HG03460 (cell line): ENCODE measurements around the gene B4GALT5.

Experiments used
- ATAC-seq: cut with Tn5 transposase; IDR thresholded peaks from one replicate; pipeline ENCODE4 v1.9.1; 2021; ENCODE audit not compliant: unreplicated experiment

B4GALT5 gene

DNA sequence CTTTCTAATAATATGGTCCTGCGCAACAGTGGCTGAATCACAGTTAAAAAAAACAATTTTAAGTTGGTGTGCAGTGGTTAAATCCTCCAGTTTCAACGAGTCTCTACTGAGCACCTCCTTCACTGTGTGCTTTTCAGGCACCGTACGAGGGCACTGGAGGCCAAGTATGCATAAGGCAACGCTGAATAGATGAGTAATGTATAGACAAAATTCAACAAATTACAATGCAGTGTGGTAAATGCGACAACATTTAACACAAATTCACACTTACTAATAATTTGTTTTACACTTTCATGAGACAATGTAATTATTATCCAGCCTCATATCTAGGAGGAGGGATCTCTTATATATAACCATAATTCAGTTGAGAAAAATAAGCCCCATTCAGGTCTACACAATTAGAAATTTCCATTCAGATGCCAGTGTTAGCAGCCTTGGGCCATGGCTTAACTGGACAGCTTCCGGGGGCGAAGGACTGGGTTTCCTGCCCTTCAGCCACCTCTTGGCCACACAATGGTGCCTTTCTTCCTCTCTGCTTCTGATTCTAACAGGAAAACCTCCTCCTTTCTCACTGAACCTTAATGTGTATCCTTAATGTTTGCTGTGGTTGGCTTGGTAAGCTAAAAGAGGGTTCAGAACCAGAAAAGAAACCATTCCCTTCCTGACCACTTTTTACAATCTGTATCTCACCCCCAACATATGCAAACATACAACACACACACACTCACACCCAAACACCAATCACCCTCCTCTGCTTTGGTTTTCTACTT lies 51.9 kb downstream of the B4GALT5 start:
- ATAC-seq: no peak

DNA sequence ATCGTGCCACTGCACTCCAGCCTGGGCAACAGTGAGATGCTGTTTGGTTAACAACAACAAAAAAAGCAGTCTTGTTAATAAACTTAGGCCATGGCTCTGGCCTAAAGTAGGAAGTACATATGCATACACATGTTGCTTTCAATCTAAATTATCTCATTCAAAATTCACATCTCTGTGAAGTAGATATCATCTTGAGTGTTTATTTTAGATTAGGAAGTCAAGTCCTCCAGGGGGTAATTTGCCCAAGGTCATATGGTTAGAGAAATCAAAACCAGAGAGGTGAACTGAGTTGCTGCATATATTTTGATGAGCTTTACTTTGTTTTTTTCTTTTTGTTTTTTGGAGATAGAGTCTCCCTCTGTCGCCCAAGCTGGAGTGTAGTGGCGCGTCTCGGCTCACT lies 52.8 kb downstream of the B4GALT5 start:
- no peak for ATAC-seq

DNA sequence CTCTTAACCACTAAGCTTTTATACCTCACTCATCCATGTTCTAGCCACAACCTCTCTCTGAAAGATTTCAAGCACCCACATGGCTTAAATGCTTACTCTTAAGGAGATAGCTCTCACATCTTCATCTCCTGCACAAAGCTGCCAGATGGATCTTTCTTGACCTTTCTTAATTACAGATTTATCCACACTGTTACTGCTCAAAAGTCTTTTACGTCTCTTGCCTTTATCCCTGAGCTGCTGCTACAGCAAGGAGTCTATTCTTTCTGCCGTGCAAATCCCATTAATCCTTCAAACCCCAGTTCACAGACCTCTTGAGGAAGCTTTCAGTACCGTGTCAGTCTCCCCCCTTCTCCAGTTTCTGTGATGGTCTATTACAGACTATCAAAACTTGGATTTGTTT lies 54.6 kb downstream of the B4GALT5 start:
- no peak for ATAC-seq

GRCh38 chr20:49658508-49658907 lies 55.2 kb downstream of the B4GALT5 start:
- ATAC-seq: no peak

DNA sequence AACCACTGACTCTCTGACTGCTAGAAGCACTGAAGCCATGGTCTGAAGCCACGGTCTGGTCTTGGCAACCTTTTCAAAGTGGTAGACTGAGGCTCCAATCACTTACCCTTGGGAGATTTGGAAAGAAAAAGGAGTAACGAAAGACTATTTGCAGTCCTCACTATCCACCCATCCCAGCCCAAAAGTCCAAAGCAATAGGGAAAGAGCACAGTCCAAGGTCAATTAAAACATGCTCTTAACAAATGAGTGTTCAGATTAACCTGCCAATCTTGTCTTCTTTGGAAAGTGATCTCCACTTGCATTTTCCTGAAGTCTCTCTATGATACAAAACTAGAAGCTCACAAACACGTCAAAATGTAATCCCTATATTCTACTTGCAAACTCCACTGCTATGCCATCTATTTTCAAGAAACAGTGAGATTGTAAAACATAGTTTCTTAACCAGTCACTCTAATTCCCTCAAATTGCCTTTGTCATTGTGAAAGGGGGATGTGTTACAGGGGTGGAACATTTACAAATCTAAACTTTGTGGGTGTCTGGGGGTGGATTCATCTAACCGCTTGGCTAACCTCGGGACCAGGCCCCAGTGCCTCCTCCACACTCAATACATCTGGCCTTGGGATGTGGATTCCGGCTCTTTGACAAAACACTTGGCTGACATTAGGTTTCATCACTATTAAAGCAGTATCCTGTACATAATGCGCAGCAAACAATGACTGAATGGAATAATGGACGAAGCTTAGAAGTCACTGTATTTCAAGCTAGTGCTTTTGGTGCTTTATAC lies 56.4 kb downstream of the B4GALT5 start:
- no peak for ATAC-seq

- ATAC-seq: no peak
Observed at GRCh38 chr20:49656304-49656703, 57.4 kb downstream of the B4GALT5 start.

DNA sequence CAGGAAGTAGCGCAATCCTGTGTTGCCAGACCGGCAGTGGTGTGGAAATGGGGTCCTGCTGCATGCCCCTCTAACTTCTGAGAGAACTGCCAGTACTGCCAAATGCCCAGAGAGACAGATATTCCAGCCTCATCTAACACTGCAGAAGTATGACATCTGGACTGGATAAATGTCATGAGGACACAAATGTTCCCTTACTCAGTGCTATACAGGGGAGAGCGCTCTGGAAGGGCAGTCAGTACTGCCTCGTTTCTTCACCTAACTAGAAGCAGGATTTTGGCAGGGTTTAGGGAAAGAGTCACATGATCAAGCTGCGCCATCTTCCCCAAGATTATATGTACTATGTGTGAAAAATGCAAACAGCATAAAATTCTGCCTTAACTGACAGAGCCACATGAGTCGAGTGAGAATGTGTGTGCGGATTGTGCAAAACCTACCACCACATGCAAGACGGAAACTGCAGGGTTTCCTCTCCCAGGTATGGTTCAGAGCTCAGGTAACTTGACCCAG lies 59.7 kb downstream of the B4GALT5 start:
- no peak for ATAC-seq

- ATAC-seq: no peak
Observed at GRCh38 chr20:49649672-49650071, 64.0 kb downstream of the B4GALT5 start.

DNA sequence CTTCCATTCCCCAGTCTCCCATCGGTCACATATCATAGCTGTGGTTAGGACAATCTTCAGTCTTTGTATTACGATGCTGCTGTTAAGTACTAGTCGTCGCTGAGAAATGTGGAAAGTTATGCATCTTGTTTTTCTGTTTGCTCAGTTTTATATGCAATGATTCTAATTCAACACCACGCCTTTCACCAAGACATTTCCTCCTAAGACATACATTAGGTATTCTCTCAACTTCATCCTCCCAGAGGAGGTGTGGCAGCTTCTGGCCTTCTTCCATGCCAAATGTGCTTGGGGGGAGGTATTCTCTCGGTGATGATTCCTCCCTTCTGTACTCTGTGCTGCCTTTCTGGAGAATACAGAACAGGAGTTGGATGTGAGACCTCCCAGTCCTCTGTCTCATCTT lies 66.1 kb downstream of the B4GALT5 start:
- no peak for ATAC-seq

- no peak for ATAC-seq
Observed at GRCh38 chr20:49646528-49646927, 67.2 kb downstream of the B4GALT5 start.

DNA sequence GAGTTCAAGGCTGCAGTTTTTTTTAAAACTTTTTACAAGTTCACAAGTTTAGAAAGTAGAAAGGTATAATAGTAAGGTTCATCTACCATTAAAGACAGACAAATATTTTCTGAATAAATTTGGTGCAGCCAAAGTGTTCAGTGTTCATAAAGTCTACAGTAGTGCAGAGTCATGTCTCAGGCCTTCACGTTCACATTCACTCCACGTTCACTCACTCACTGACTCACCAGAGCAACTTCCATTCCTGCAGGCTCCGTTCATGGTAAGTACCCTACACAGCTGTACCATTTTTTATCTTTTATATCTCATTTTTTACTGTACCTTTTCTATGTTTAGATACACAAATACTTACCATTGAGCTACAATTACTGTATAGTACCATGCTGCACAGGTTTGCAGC lies 67.6 kb downstream of the B4GALT5 start:
- no peak for ATAC-seq

- no peak for ATAC-seq
Observed at GRCh38 chr20:49644980-49645565, 68.6 kb downstream of the B4GALT5 start.

DNA sequence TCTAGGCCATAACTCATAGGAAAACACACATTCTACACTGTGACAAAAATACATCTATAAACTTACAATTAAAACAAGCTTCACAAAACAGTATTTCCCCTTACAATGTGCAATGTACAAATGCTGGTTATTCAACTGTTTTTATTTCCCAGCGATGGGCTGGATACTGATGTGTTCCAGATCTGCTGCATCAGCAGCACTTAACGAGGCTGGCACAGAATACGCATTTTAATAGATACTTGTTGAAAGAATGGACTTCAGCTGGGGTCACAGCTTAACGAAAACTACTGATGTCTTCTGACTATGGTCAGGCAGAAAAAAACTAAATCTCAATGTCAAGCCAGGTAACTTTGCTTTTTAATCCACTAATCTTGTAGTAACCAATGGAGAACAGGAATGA lies 70.9 kb downstream of the B4GALT5 start:
- no peak for ATAC-seq

DNA sequence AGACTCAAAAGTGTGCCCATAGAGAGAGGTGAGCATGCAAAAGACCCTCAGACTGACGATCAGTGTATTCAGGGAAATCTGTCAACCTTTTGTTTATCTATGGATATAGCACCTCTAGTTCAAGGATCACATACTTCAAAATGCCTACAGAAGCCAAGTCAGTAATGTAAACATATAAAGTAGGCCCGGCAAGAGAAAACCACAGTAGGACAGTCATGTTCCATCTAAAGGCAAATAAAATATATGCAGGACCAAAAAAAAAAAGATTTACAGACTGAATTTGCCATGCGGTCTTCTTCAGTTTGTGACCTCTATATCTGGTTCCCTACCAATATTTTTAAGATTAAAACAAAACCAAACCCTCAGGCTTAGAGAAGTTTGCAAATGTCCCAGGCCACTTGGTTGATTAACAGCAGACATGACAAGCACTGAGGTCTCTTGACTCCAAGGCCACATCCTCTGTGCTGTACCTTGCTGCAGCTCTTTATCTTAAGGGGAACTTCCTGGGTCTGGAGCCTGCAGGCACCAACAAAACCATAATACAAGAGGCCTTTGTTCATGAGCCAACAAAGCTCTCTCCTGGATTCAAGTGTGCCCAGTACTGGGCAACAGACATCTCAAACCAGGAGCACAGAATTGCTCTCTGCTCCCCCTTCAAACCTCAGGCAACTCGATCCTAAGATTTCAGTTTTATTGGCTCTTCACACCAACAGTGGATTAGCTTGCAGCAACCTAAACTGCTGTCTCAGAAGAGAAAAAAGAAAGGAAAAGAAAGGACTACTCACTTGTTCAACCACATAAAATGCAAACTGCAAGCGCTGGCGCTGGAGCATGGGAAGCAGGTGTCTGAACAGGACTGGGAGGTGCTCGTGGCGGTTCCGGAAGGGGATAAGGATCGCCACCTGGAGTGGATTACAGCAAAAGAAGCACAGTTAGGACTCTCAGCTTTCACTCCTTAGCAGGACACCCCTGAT lies 71.7 kb downstream of the B4GALT5 start:
- no peak for ATAC-seq

DNA sequence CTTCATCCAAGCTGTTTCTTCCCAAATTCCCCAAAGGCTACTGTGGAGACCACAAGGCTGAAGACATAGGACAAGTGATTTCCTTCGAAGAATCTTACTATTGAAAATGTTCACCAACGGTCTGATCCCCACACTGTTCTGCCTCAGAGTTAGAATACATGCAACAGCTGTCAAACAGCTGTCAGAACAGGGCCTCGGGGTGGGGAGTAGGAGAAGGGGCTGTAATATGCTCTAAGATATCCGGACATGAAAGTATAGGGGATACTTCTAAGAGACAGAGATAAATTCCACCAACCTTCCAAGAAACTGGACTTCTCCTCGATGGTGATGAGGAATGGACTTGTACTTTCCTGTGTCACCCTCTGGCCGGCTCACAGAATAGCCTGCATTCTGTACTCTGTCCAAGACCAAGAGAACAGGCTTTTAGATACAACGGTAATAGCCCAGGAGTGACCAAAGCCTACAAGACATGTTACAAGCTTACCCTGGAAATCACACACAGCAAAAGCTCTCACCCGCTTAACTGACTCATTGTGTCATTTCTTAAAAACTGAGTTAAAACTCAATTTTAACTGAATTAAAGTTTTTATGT lies 76.5 kb downstream of the B4GALT5 start:
- ATAC-seq: no peak

DNA sequence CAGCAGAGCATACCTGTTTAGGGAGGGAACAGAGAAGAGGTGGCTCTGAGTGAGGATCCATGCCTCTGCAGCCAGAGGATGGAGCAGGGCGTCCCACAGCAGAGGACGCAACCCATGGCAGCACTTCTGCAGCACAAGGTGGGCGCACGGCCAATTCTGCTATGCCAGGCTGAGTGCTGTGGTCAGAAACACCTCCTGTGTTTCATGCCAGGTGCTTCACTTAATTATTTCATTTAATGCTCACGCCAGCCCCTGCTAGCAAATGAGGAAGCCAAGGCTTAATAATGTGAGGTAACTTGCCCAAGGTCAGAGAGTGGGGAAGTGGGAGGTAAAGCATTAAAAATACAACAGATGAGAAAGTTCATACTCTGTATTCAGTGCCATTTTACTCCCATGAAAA lies 77.2 kb downstream of the B4GALT5 start:
- no peak for ATAC-seq

- no peak for ATAC-seq
Observed at GRCh38 chr20:49635866-49636265, 77.8 kb downstream of the B4GALT5 start.

DNA sequence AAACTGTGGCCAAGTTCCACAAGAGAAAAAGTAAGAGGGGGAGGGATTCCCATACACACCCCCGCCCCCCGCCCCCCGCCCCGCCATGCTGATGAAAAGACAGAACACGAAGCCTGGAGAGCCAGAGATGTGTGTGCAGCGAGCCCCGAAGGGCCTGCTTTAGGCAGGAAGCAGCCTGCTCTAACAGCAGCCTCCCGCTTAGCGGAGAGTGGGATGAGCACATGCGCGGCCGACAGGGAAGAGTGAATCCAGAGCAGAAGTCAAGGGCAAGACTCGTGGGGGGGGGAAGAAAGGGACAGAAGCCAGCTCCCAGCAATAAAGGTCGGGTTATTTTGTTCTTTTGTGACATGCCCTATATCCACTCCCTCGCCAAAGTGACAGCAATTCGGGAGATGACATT lies 78.5 kb downstream of the B4GALT5 start:
- no peak for ATAC-seq

DNA sequence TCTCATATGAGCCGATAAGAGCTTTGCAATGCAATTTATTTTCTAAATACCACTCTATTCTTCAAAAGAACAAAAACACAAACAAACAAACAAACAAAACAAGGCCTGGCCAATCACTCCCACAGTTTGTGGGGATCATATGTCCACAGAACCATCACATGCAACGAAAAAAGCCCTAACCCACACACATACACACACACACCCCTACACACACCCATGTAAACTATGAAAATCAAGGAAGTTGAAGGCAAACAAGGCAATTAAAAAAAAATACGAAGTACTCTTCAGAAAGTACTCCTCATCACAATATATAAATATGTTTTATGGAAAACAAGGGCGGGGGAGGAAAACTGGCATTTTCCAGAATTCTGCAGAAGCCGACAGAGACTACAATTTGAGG lies 79.6 kb downstream of the B4GALT5 start:
- no peak for ATAC-seq

- ATAC-seq: no peak
Observed at GRCh38 chr20:49633643-49634042, 80.0 kb downstream of the B4GALT5 start.
